Measurements from ENCODE around the gene AK2.
"Not testable (repeated sequence)": the region's sequence is repeated elsewhere in the genome, so short reads cannot be mapped to it uniquely, and the experiment has no call there.

AK2 gene

DNA sequence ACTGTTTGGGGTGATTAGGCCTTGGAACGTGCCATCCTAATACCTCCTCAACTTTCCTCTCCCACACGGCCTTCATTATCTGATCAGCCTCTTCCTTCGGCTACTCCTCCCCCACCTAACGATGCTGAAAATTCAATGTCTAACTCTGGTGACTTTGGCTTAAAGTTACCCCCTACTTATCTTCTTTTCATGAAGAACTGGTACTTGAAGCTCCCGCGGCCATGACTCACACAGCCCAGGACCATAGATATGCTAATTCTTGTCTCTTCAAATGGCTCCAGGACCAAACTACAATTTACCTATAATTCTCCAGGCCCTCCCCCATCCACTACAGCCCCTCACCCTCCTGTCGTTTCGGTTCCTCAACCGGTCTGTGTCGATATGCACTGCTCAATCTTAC is 28.6 kb upstream of the AK2 start:
- H3K36me3 ChIP-seq (ENCODE audit: insufficient read depth, low read length) = no peaks in the 10 kb centered on the region; the same call in 1 of the 2 replicates
- no peak overlapping the region for H3K9ac ChIP-seq (ENCODE audit: low read depth, low read length)
- peaks cover 13% of the 10 kb centered on the region; the same call in 1 of the 2 replicates for H3K9me3 ChIP-seq (ENCODE audit: control insufficient read depth, insufficient read depth, low read length)
- peaks cover 3% of the 10 kb centered on the region; the same call in 1 of the 2 replicates for H3K4me1 ChIP-seq (ENCODE audit: insufficient read depth, low read length)

- H3K9ac ChIP-seq (ENCODE audit: low read depth, low read length); H3K4me1 ChIP-seq (ENCODE audit: insufficient read depth, low read length); H3K36me3 ChIP-seq (ENCODE audit: insufficient read depth, low read length): not testable (repeated sequence)
- H3K9me3 ChIP-seq (ENCODE audit: control insufficient read depth, insufficient read depth, low read length) = peaks cover 13% of the 10 kb centered on the region; the same call in 1 of the 2 replicates
Observed at GRCh38 chr1:33064284-33064683, 27.6 kb upstream of the AK2 start.

GRCh38 chr1:33061834-33062233 is 25.2 kb upstream of the AK2 start:
- Histone ChIP-seq H3K36me3 (ENCODE audit: insufficient read depth, low read length) (no peaks in the 10 kb centered on the region; the same call in 1 of the 2 replicates), H3K9me3 (ENCODE audit: control insufficient read depth, insufficient read depth, low read length) (peaks cover 13% of the 10 kb centered on the region; the same call in 1 of the 2 replicates), H3K9ac (ENCODE audit: low read depth, low read length) (no peak overlapping the region), H3K4me1 (ENCODE audit: insufficient read depth, low read length) (peaks cover 3% of the 10 kb centered on the region; the same call in 1 of the 2 replicates)

DNA sequence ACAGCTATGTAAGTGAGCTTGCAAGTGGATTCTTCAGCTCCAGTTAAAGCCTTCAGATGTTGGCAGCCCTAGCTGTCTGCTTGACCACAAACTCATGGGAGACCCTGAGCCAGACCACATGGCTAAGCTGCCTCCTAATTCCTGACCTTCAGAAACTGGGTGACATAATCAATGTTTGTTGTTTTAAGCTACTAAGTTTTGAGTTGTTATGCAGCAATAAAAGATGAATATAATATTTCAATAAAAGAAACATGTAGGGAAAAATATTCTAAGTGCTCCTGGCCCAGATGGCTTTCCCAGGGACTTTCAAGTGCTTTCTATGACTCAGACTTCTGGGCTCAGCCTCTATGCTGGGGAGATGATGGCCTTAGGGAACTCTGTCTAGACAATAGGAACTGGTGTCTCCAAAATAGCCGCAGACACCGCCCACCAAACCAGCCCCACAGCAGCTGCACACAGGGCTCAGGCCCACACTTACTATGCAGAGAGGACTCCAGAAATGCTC is 23.9 kb upstream of the AK2 start:
- Histone ChIP-seq H3K36me3 (ENCODE audit: insufficient read depth, low read length) (no peaks in the 10 kb centered on the region; the same call in 1 of the 2 replicates), H3K4me1 (ENCODE audit: insufficient read depth, low read length) (peaks cover 2% of the 10 kb centered on the region; the same call in 1 of the 2 replicates), H3K9ac (ENCODE audit: low read depth, low read length) (no peak overlapping the region), H3K9me3 (ENCODE audit: control insufficient read depth, insufficient read depth, low read length) (peaks cover 13% of the 10 kb centered on the region; the same call in 1 of the 2 replicates)

DNA sequence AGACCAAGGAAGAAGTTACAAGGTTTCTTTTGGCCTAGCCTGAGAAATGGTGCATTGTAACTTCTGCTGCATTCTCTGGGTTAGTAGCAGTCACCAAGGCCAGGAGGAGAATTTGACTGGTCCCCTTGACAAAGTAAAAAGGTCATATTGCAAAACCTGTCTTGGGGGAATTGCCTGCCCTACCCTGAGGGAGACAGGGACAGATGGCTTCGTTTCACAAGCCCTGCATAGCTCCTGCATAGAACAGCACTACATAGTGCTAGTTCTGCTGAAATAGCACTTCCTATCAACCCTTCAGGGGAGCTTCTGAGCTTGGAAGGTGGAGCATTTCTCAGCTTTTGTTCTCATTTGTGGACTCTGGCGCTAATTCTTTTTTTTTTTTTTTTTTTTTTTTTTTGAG is 20.4 kb upstream of the AK2 start:
- H3K9ac ChIP-seq (ENCODE audit: low read depth, low read length) = no peak overlapping the region
- H3K4me1 ChIP-seq (ENCODE audit: insufficient read depth, low read length) = no peaks in the 10 kb centered on the region

GRCh38 chr1:33056426-33056825 is 19.7 kb upstream of the AK2 start:
- Histone ChIP-seq H3K9ac (ENCODE audit: low read depth, low read length) (no peak overlapping the region), H3K36me3 (ENCODE audit: insufficient read depth, low read length) (no peaks in the 10 kb centered on the region), H3K4me1 (ENCODE audit: insufficient read depth, low read length) (no peaks in the 10 kb centered on the region), H3K9me3 (ENCODE audit: control insufficient read depth, insufficient read depth, low read length) (no peaks in the 10 kb centered on the region)

More for the DNA sequence above, 20.4 kb upstream of the AK2 start:
- no peaks in the 10 kb centered on the region; the same call in 1 of the 2 replicates for H3K9me3 ChIP-seq (ENCODE audit: control insufficient read depth, insufficient read depth, low read length)
- H3K36me3 ChIP-seq (ENCODE audit: insufficient read depth, low read length) = no peaks in the 10 kb centered on the region

DNA sequence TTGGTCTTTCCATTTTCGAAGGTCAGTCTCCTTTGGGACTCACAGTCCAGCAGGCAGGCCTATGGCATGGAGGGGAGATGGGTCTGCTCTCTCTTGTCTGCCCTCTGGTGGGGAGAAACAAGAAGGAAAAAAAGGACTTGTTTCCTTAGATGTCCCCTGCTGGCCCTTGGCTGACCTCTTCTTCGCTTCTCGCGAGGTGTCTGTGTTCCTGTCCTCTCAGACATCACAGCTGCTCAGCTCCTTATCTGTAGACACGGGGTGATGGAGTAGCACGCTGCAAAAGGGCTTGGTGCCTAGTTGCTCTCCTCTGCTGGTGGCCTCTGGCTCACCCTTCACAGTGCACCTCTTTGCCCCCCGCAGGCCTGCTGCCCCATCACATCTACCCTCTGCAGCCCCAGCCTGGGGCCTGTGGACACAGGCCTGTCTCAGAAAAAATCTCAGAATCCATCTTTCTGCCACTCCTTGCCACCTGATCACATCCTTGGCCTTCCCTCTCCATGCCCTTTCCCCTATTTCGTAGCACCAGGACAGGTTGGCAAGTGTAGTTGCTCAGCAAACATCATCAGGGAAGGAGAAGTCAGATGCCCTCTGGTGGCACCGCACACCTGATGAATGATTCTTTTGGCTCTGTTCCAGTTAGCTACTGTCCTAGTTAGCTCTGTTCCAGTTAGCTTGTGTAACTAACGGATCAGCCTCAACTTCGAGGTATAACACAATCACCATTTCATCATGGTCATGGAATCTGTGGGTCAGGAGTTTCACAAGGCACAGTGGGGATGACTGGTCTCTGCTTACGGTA is 18.7 kb upstream of the AK2 start:
- no peaks in the 10 kb centered on the region for H3K36me3 ChIP-seq (ENCODE audit: insufficient read depth, low read length)
- no peaks in the 10 kb centered on the region for H3K4me1 ChIP-seq (ENCODE audit: insufficient read depth, low read length)
- no peak overlapping the region for H3K9ac ChIP-seq (ENCODE audit: low read depth, low read length)
- peaks cover 2% of the 10 kb centered on the region; the same call in 1 of the 2 replicates for H3K9me3 ChIP-seq (ENCODE audit: control insufficient read depth, insufficient read depth, low read length)

DNA sequence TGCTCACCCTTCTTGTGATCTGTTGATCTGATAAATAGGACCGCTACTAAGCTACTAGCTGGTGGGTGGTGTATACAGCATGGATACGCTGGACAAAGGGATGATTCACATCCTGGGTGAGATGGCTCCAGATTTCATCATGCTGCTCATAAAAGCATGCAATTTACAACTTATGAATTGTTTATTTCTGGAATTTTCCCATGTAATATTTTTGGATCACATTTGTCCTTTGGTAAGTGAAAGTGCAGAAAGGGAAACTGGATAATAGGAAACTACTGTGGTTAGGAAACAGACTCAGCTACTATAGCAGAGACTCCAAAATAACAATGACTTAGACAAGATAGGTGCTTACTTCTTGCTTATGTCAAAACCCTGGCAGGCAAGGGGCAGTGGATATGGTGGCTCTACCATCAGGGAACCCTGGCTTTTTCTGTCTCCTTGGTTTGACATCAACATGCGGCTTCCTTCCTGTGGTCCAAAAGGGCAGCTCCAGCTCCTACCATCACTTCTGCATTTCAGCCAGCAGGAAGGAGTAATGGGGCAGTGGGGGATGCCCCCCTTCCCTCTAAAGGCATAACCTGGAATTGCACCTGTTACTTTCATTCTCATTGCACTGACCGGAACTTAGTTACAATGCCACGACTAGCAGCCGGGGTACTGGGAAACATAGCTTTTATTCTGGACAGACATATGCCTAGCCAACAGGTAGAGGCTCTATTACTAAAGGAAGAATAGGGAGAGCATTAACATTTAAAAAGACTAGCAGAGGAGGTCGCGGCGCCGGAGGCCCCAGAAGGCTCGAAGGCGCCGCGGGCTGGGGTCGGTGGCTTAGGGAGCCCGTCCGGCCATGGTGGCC is 13.8 kb upstream of the AK2 start:
- Histone ChIP-seq H3K36me3 (ENCODE audit: insufficient read depth, low read length) (no peaks in the 10 kb centered on the region), H3K9ac (ENCODE audit: low read depth, low read length) (no peak overlapping the region), H3K9me3 (ENCODE audit: control insufficient read depth, insufficient read depth, low read length) (peaks cover 3% of the 10 kb centered on the region), H3K4me1 (ENCODE audit: insufficient read depth, low read length) (no peaks in the 10 kb centered on the region)

DNA sequence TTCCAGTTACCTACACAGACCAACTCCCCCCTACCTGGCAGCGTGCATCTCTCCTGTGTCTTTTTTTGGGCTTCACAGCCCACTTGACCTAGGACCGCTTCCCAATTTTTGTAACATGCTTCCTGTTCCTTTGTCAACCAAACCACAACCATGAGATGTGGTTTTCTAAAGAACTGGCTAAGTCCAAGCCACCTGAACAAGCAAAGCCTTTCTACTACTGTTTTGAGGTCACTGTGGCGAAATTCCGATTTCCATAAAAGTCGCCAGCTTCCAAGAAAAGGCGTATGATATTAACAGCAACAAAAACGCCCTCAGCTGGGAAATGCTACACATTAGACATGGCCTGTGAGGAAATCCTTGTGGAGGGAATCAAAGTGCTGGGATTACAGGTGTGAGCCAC is 12.7 kb upstream of the AK2 start:
- Histone ChIP-seq H3K4me1 (ENCODE audit: insufficient read depth, low read length) (no peaks in the 10 kb centered on the region), H3K36me3 (ENCODE audit: insufficient read depth, low read length) (no peaks in the 10 kb centered on the region), H3K9ac (ENCODE audit: low read depth, low read length) (no peak overlapping the region), H3K9me3 (ENCODE audit: control insufficient read depth, insufficient read depth, low read length) (peaks cover 3% of the 10 kb centered on the region)

- Histone ChIP-seq H3K9me3 (ENCODE audit: control insufficient read depth, insufficient read depth, low read length) (peaks cover 3% of the 10 kb centered on the region), H3K9ac (ENCODE audit: low read depth, low read length) (no peak overlapping the region), H3K4me1 (ENCODE audit: insufficient read depth, low read length) (no peaks in the 10 kb centered on the region), H3K36me3 (ENCODE audit: insufficient read depth, low read length) (no peaks in the 10 kb centered on the region)
Observed at GRCh38 chr1:33048426-33048825, 11.7 kb upstream of the AK2 start.

DNA sequence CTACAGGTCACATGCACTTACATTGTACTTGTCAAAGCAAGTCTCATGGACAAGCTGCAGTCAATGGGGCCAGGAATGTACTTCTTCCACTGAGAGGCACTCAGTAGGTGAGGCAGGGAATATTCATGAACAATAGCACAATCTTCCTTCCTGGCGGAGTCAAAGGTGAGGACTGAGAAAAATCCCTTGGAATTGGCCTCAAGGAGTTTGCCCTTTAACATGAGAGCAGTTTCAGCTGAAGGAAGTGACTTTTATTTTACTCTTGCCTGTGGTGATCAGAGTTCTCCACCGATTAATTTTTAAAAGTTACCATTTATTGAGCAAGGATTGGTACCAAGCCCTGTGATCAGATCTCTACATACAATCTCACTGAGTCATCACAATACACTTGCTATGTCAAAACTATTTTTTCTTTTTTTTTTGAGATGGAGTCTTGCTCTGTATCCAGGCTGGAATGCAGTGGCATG is 11.2 kb upstream of the AK2 start:
- Histone ChIP-seq H3K4me1 (ENCODE audit: insufficient read depth, low read length) (no peaks in the 10 kb centered on the region), H3K36me3 (ENCODE audit: insufficient read depth, low read length) (no peaks in the 10 kb centered on the region), H3K9ac (ENCODE audit: low read depth, low read length) (no peak overlapping the region), H3K9me3 (ENCODE audit: control insufficient read depth, insufficient read depth, low read length) (peaks cover 3% of the 10 kb centered on the region)

GRCh38 chr1:33047290-33047689 is 10.6 kb upstream of the AK2 start:
- Histone ChIP-seq H3K4me1 (ENCODE audit: insufficient read depth, low read length) (no peaks in the 10 kb centered on the region), H3K9ac (ENCODE audit: low read depth, low read length) (no peak overlapping the region), H3K36me3 (ENCODE audit: insufficient read depth, low read length) (no peaks in the 10 kb centered on the region), H3K9me3 (ENCODE audit: control insufficient read depth, insufficient read depth, low read length) (peaks cover 3% of the 10 kb centered on the region)

GRCh38 chr1:33046234-33046633 is 9.6 kb upstream of the AK2 start:
- H3K4me1 ChIP-seq (ENCODE audit: insufficient read depth, low read length); H3K9ac ChIP-seq (ENCODE audit: low read depth, low read length); H3K36me3 ChIP-seq (ENCODE audit: insufficient read depth, low read length); H3K9me3 ChIP-seq (ENCODE audit: control insufficient read depth, insufficient read depth, low read length): not testable (repeated sequence)

DNA sequence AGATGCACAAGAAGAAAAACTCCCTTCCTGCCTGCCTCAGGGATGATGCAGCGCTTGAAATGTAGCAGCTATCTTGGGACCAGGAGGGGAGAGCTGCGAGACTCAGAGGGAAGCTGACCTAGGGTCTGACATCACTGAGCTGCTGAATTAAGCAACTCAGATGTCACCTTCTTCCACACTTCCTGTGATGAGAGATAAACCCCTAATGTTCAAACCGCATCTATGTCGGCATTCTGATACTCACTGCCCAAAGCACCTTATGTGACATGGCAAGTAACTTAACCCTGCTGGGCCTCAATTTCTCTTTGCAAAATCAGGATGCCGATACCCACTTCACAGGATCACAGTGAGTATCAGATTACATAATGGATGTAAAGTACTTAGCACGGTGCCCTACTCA is 9.1 kb upstream of the AK2 start:
- Histone ChIP-seq H3K4me1 (ENCODE audit: insufficient read depth, low read length) (no peaks in the 10 kb centered on the region), H3K9me3 (ENCODE audit: control insufficient read depth, insufficient read depth, low read length) (peaks cover 3% of the 10 kb centered on the region), H3K9ac (ENCODE audit: low read depth, low read length) (no peak overlapping the region), H3K36me3 (ENCODE audit: insufficient read depth, low read length) (no peaks in the 10 kb centered on the region)
